Transverse colon (tissue), 4 donors: ENCODE measurements around the gene RBFA. TPM values are rescaled to one million over a fixed set of nuclear protein-coding genes. Genes with fewer than 3 reads are reported as not detected.

Source experiments
- DNase-seq: peaks from one replicate; pipeline ENCODE4 v3.0.0-alpha.2; 2019
- H3K27ac ChIP-seq, 4 donors: fragments of 200-600 bp; sonication (generic); 2 replicates each; pipeline ENCODE4 v1.5.1; 2016 to 2018; ENCODE audit warnings: inconsistent platforms in 4 of 4
- H3K27me3 ChIP-seq: fragments of 200-600 bp; sonication (generic); 2 replicates; pipeline ENCODE4 v1.5.1; 2017; ENCODE audit warnings: inconsistent platforms
- H3K36me3 ChIP-seq, 4 donors: fragments of 200-600 bp; sonication (generic); 2 replicates each; pipeline ENCODE4 v1.5.1; 2017 to 2019; ENCODE audit warnings: inconsistent platforms in 4 of 4
- H3K4me1 ChIP-seq, 4 donors: fragments of 200-600 bp; sonication (generic); 2 replicates each; pipeline ENCODE4 v1.5.1; 2017 to 2020; ENCODE audit warnings: inconsistent platforms in 4 of 4
- H3K4me3 ChIP-seq, 4 donors: fragments of 200-600 bp; sonication (generic); 1 replicate in 1 of 4; 2 replicates in 3 of 4; pipeline versions ENCODE4 v1.5.1 to v1.6.1; 2017 to 2019; ENCODE audit warnings: inconsistent platforms in 4 of 4
- H3K9me3 ChIP-seq, 2 donors: fragments of 200-600 bp; sonication (generic); 2 replicates each; pipeline ENCODE4 v1.5.1; 2017 to 2019; ENCODE audit warnings: inconsistent platforms in 2 of 2
- EP300 ChIP-seq: sonication (generic); formaldehyde crosslinking; IDR thresholded peaks from one replicate; pipeline ENCODE4 v1.6.1; 2017; ENCODE audit warnings: antibody characterized with exemption, low read depth
- POLR2A ChIP-seq: fragments of 450-650 bp; IDR thresholded peaks from one replicate; pipeline ENCODE4 v1.6.1; 2016; ENCODE audit warnings: antibody characterized with exemption, mild to moderate bottlenecking, moderate library complexity
- POLR2AphosphoS5 ChIP-seq, 3 donors: sonication (generic); formaldehyde crosslinking; IDR thresholded peaks; one replicate each; pipeline ENCODE4 v1.6.1; 2016; ENCODE audit warnings: antibody characterized with exemption in 3 of 3
- WGBS, 2 donors: methylation state at CpG; one replicate each; pipeline ENCODE4 v1.1.5; 2018; ENCODE audit warnings: low coverage in 1 of 2; 5-methylcytosine and 5-hydroxymethylcytosine counted together
- in situ Hi-C, 4 donors: fragments of 200-750 bp; cut with MboI; loops; one replicate each; pipeline versions ENCODE4 v1.15.0 to v1.15.1; 2017; ENCODE audit warnings: low sequenced_read_pairs in 3 of 4, low pct_ligation_motif_present in 1 of 4, low pct_unique_long_range_greater_than_20kb in 1 of 4
- intact Hi-C: fragments of 100-400 bp; cut with DNase I; formaldehyde crosslinking; loops from one replicate; pipeline ENCODE4 v1.15.1; 2023; ENCODE audit warnings: low total_unique reads
- total RNA-seq, 4 donors: library from RNA; depleted of rRNA; stranded (reverse); fragments of >200 nt; gene quantifications; one replicate each; pipeline ENCODE4 v1.1.0, GENCODE V29; 2016
- TF ChIP-seq, protein P1 (sequence below), 5 experiments: fragments of 200-600 bp in 3 of 5; fragments of 450-650 bp in 2 of 5; sonication (generic) in 3 of 5; IDR thresholded peaks; 1 replicate in 2 of 5; 2 replicates in 3 of 5; pipeline ENCODE4 v1.5.1; 2016 to 2017; ENCODE audit warnings: antibody characterized with exemption in 5 of 5, inconsistent platforms in 3 of 5, mild to moderate bottlenecking in 2 of 5, moderate library complexity in 1 of 5

RBFA gene
- total RNA-seq, 4 donors from 2014 or later: 5.6 to 35.1 (median 25.8) TPM

DNA sequence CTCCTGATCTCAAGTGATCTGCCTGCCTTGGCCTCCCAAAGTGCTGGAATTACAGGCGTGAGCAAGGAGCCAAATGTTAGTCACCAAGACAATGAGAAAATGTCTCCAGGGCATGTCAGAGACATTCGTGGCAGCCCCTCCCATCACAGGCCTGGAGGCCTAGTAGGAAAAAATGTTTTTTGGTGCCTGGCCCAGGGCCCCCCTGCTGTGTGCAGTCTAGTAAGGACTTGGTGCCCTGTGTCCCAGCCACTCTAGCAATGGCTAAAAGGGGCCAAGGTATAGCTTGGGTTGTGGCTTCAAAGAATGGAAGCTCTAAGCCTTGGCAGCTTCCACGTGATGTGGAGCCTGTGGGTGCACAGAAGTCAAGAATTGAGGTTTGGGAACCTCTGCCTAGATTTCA lies 33.4 kb upstream of the RBFA start:
- H3K36me3 ChIP-seq: no peaks in the 10 kb centered on the region
- DNase-seq: no peak
- no peaks in the 10 kb centered on the region for H3K4me1 ChIP-seq
- intact Hi-C loops (no loop called here), in situ Hi-C loops (no loop called here)
- H3K9me3 ChIP-seq: no peaks in the 10 kb centered on the region
- no peak overlapping the region for H3K4me3 ChIP-seq
- H3K27me3 ChIP-seq: no peaks in the 10 kb centered on the region
- TF ChIP-seq POLR2AphosphoS5 (IDR thresholded peaks at IDR 0.05) (no peak), POLR2A (no peak), EP300 (no peak)
- TF ChIP-seq, protein P1, sequence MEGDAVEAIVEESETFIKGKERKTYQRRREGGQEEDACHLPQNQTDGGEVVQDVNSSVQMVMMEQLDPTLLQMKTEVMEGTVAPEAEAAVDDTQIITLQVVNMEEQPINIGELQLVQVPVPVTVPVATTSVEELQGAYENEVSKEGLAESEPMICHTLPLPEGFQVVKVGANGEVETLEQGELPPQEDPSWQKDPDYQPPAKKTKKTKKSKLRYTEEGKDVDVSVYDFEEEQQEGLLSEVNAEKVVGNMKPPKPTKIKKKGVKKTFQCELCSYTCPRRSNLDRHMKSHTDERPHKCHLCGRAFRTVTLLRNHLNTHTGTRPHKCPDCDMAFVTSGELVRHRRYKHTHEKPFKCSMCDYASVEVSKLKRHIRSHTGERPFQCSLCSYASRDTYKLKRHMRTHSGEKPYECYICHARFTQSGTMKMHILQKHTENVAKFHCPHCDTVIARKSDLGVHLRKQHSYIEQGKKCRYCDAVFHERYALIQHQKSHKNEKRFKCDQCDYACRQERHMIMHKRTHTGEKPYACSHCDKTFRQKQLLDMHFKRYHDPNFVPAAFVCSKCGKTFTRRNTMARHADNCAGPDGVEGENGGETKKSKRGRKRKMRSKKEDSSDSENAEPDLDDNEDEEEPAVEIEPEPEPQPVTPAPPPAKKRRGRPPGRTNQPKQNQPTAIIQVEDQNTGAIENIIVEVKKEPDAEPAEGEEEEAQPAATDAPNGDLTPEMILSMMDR (IDR thresholded peaks at IDR 0.05): no peak
- H3K27ac ChIP-seq: no peak overlapping the region
- 71% methylated on average over 1 to 3 of the region's 3 CpGs for WGBS, 2 donors

DNA sequence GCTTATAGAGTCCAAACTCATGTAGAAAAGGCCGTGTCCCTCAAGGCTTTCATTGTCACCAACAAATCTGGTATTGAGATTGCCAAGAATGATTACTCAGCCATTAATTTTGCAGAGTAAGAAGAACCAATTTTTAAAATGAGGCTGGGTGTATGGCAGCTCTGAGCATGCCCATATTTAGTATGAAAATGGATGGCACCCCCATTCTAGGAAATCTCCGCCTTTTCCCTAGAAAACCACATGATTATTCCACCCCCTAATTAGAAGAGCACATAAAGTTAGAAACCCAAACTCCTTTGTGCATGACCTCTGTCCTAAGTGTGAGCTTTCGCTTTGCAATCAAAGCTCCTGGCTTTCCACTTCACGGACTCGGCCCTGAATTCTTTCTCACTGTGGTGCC lies 31.8 kb upstream of the RBFA start:
- intact Hi-C loops: no loop called here
- in situ Hi-C loops: no loop called here
- Histone ChIP-seq H3K36me3 (no peaks in the 10 kb centered on the region), H3K4me3 (no peak overlapping the region), H3K27me3 (no peaks in the 10 kb centered on the region), H3K4me1 (no peaks in the 10 kb centered on the region), H3K27ac (no peak overlapping the region), H3K9me3 (no peaks in the 10 kb centered on the region)
- WGBS, 2 donors: 90 to 100% methylated on average over 2 to 5 of the region's 5 CpGs
- TF ChIP-seq EP300 (no peak), POLR2AphosphoS5 (IDR thresholded peaks at IDR 0.05) (no peak), POLR2A (no peak)
- TF ChIP-seq, protein P1 (IDR thresholded peaks at IDR 0.05): no peak
- no peak for DNase-seq

DNA sequence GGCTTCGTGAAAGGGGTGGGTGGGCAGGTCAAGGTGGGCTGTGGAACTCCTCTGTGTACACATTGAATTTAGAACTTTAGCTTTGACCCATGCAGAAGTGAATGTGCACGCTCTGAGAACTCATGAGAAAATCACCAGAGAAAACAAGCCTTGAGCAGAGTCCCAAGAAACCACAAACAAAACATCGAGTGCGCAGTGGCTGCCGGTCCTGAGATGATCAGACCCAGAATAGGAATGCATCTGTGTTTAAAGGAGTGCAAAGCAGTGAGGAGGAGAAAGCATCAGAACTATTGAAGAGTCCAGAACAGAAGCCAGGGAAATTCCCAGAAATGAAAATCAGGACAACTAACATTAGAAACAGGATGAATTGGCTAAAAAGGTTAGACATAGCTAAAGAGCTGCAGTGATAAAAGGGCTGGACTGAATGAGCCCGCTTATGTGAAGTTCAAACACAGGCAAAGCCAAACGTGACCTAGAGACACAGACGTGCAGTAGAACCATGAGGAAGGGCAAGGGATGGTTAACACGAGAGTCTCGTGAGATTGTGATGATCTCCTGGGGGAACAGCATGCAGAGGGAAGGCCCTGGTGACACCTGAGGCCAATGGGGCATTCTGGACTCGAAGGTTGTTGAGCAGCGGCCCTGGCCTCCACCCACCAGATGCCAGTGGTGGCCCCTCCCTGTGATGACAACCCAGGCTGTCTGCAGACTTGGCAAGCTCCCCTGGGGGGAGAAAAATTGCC lies 29.5 kb upstream of the RBFA start:
- 77 to 82% methylated on average over 5 to 12 of the region's 12 CpGs for WGBS, 2 donors
- no peak for DNase-seq
- Histone ChIP-seq H3K27me3 (no peaks in the 10 kb centered on the region), H3K36me3 (no peaks in the 10 kb centered on the region), H3K9me3 (no peaks in the 10 kb centered on the region), H3K4me3 (no peak overlapping the region), H3K27ac (no peak overlapping the region), H3K4me1 (peaks cover 0 to under 1% (median 0%) of the 10 kb centered on the region in 4 donors)
- in situ Hi-C loops: no loop called here
- no peak for TF ChIP-seq POLR2AphosphoS5 (IDR thresholded peaks at IDR 0.05)
- TF ChIP-seq POLR2A: no peak
- TF ChIP-seq, protein P1 (IDR thresholded peaks at IDR 0.05): no peak
- no peak for TF ChIP-seq EP300
- intact Hi-C loops: no loop called here

DNA sequence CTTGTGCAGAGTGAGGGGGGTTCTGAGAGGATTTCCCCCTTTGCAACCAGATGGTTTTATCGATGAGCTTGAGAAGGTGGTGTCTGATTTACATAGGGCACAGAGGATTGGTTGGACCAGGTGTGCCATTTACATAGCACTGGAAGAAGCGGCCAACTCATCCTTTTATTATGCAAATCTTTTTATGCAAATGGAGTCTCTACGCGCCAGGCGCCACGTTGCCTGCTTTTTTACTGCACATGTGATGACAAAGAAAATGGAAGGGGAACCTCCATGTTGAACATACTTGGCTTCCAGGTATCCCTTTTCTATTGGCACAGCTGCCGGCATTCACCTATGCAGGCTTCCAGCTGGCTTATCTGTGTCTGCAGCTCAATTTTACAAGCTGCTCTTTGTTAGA lies 27.5 kb upstream of the RBFA start:
- no peak for DNase-seq
- in situ Hi-C loops: no loop called here

More for the DNA sequence above, 27.5 kb upstream of the RBFA start:
- 74 to 100% methylated on average over 1 to 7 of the region's 7 CpGs for WGBS, 2 donors
- Histone ChIP-seq H3K36me3 (no peaks in the 10 kb centered on the region), H3K4me3 (no peak overlapping the region), H3K27ac (no peak overlapping the region), H3K9me3 (peaks cover 0 to 7% of the 10 kb centered on the region in 2 donors), H3K27me3 (no peaks in the 10 kb centered on the region), H3K4me1 (peaks cover 0 to 4% (median 0%) of the 10 kb centered on the region in 4 donors)
- intact Hi-C loops: no loop called here
- no peak for TF ChIP-seq EP300
- TF ChIP-seq, protein P1 (IDR thresholded peaks at IDR 0.05): no peak
- TF ChIP-seq POLR2A: no peak
- no peak for TF ChIP-seq POLR2AphosphoS5 (IDR thresholded peaks at IDR 0.05)
